GM12801 (cell line): ENCODE data around the gene NR5A1.

Experiments used
- CTCF ChIP-seq: IDR thresholded peaks from one replicate; pipeline ENCODE4 v1.5.1; 2011; ENCODE audit warnings: control low read depth; ENCODE audit not compliant: insufficient read length; ENCODE audit errors: extremely low read depth

The NR5A1 gene

DNA sequence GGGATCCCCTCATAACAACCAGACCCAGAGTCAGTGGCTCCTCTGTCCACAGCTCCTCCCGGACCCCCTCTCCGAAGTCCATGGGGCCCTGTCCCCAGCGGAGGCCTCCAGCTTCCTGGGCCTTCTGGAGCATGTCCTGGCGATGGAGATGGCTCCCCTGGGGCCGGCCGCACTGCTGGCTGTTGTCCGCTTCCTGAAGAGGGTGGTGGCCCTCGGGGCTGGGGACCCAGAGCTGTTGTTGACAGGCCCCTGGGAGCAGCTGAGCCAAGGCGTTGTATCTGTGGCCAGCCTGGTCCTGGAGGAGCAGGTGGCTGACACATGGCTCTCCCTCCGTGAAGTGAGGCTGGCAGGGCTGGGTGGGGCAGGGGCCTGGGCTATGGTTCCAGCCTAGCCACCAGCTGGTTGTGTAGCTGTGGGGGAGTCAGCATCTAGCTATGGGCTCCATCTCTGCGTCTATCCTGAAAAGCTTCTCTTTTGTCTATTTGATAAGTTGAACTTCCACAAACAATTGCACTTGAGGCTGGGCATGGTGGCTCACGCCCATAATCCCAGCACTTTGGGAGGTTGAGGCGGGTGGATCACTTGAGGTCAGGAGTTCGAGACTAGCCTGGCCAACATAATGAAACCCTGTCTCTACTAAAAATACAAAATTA, 52.3 kb downstream of the NR5A1 start:
- no peak for TF ChIP-seq CTCF

- TF ChIP-seq CTCF = no peak
Observed at GRCh38 chr9:124454296-124454695, 52.9 kb downstream of the NR5A1 start.

- no peak for TF ChIP-seq CTCF
Observed at GRCh38 chr9:124453586-124454191, 53.5 kb downstream of the NR5A1 start.

- TF ChIP-seq CTCF = no peak
Observed at GRCh38 chr9:124452841-124453585, 54.2 kb downstream of the NR5A1 start.

DNA sequence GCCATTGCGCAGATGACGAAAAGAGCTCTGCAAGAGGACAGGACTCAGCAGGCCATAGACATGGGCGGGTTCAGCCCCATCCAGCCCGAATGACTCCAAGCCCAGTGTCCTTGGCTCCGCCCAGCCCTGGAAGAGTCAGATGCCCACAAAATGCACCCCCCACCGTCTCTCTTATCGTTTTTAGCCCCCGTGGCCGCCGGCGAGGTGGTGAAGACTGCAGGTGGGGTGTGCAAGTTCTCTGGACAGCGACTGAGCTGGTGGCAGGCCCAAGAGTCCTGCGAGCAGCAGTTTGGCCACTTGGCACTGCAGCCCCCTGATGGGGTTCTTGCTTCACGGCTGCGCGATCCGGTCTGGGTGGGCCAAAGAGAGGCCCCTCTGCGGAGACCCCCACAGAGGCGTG, 54.9 kb downstream of the NR5A1 start:
- no peak for TF ChIP-seq CTCF

DNA sequence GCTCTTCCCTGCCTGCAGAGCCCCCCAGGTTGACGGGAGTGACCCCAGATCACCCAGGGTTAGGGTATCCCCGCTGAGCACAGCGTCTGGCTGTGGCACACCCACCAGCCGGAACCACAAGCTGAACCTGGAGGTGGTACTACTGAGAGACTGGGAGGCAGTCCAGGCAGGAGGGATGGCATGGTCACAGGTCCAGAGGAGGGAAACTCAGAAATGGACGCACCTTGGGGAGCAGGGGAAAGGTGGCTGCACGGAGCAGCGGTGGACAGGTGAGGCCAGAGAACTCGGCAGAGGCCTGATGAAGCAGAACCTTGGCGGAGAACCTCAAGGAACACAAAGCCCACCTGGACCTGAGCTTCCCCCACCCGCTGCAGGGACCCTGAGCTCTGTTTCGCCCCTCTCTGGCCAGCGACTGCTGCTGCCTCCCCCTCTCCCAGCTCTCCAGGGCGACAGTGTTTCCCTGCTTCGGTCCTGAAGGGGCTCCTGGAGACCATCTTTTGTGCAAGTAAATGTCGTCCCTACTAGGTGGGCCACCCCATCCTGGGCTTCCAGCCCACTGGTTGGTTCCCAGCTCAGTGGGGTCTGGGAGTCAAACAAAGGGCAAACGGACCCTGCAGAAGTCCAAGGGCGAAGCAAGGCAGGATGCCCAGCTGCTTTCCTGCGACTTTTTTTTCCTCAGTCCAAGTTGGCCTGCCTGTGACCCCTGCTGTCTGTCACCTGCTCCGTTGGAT, 56.1 kb downstream of the NR5A1 start:
- TF ChIP-seq CTCF = no peak

DNA sequence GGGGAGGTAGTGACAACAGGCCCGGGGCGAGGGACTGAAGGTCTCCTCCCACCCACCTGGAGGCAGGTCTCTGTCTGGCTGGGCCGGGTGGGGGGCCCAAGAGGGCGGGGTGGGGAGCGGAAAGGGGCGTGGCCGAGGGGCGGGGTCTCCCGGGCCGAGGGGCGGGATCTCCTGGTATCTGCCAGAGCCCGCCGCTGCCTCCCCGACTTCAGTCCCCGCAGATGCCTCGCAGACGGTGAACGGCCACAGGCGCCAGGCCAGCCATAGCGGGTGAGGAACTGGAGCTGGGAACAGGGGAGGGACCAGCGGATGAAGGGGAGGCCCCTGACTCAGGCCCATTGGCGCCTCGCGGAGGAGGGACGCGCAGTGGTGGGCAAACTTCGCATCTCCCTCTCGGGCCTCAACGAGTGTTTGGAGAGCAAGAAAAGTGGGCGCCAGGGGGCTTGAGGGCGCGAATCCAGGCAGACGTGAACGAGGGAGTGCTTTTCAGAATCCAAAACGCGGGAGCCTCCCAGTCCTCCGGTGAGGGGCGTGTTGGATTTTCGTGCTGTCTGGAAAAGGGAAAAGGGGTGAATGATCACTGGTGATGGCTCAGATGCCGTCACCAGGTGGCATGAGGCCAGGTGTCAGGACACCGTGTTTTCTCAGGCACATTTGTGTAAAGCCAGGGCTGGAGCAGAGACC, 56.8 kb downstream of the NR5A1 start, which contains the start of gene ADGRD2:
Gene ADGRD2, plus strand, starts transcription at position 211 of the 684 bp plus-strand sequence. CDS start 1,216 bp downstream, outside the sequence.
- TF ChIP-seq CTCF = no peak
